ENCODE results near the gene GAL3ST1. TPM values are rescaled to one million over a fixed set of nuclear protein-coding genes. Genes with fewer than 3 reads are reported as not detected.

Gene GAL3ST1
- total RNA-seq, 4 donors from 2014 or later = 1.1 to 2.4 TPM; not detected in 2

DNA sequence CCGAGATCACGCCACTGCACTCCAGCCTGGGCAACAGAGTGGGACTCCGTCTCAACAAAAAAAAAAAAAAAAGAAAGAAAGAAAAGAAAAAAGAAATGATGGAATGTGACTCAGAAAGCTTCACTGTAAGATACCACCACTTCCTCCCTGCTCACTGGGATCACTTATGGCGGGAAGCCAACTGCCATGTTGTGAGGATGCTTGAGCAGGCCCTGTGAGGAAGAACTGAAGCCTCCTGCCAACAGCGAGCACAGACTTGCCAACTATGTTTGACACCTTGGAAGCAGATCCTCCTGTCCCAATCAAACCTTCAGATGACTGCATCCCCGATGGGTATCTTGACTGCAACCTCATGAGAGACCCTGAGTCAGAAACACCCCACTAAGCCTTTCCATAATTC, 36.2 kb downstream of the GAL3ST1 start:
- H3K36me3 ChIP-seq = no peaks in the 10 kb centered on the region
- intact Hi-C loops (cut with DNase I) = no loop called here

DNA sequence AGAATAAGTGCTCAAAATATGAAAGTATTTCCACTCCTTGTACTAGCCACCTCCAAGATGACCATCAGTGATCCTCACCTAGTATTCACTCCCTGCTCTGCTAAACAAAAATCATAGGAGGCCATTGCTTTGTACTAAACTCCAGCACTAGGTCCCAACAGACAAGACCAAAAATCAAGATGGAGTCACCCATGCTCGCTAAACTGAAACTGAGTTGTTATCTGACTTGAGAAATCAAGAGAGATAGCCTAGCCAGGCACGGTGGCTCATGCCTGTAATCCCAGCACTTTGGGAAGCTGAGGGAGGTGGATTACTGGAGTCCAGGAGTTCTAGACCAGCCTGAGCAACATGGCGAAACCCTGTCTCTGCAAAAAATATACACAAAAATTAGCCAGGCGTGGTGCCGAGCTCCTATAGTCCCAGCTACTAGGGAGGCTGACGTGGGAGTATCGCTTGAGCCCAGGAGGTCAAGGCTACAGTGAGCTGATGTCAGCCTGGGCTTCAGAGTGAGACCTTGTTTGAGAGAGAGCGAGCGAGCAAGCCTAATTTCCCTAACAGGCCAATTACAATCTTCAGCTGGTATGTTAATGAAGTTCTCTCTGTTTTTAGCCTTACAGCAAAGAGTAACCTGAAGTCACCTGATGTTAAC, 37.3 kb downstream of the GAL3ST1 start:
- Histone ChIP-seq H3K27me3 (peaks cover 0 to 16% (median 3%) of the 10 kb centered on the region in 4 donors), H3K36me3 (no peaks in the 10 kb centered on the region), H3K4me3 (no peak overlapping the region), H3K9me3 (no peaks in the 10 kb centered on the region), H3K27ac (no peak overlapping the region), H3K4me1 (peaks cover 3 to 5% (median 4%) of the 10 kb centered on the region in 3 donors)
- no peak for TF ChIP-seq POLR2A (IDR thresholded peaks at IDR 0.05)
- TF ChIP-seq, protein P1, sequence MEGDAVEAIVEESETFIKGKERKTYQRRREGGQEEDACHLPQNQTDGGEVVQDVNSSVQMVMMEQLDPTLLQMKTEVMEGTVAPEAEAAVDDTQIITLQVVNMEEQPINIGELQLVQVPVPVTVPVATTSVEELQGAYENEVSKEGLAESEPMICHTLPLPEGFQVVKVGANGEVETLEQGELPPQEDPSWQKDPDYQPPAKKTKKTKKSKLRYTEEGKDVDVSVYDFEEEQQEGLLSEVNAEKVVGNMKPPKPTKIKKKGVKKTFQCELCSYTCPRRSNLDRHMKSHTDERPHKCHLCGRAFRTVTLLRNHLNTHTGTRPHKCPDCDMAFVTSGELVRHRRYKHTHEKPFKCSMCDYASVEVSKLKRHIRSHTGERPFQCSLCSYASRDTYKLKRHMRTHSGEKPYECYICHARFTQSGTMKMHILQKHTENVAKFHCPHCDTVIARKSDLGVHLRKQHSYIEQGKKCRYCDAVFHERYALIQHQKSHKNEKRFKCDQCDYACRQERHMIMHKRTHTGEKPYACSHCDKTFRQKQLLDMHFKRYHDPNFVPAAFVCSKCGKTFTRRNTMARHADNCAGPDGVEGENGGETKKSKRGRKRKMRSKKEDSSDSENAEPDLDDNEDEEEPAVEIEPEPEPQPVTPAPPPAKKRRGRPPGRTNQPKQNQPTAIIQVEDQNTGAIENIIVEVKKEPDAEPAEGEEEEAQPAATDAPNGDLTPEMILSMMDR (IDR thresholded peaks at IDR 0.05) = no peak
- no peak for DNase-seq
- WGBS, 2 donors = 86 to 90% methylated on average over 6 to 9 of the region's 9 CpGs
- intact Hi-C loops (cut with DNase I) = no loop called here

More for the DNA sequence above, 36.2 kb downstream of the GAL3ST1 start:
- Histone ChIP-seq H3K4me3 (no peak overlapping the region), H3K27me3 (peaks cover 0 to 26% (median 3%) of the 10 kb centered on the region in 4 donors), H3K9me3 (no peaks in the 10 kb centered on the region), H3K27ac (no peak overlapping the region), H3K4me1 (peaks cover 3 to 12% (median 6%) of the 10 kb centered on the region in 3 donors)
- 68 to 72% methylated on average over 6 of the region's 6 CpGs for WGBS, 2 donors
- TF ChIP-seq, protein P1 (IDR thresholded peaks at IDR 0.05) = no peak
- TF ChIP-seq POLR2A (IDR thresholded peaks at IDR 0.05) = no peak
- no peak for DNase-seq

DNA sequence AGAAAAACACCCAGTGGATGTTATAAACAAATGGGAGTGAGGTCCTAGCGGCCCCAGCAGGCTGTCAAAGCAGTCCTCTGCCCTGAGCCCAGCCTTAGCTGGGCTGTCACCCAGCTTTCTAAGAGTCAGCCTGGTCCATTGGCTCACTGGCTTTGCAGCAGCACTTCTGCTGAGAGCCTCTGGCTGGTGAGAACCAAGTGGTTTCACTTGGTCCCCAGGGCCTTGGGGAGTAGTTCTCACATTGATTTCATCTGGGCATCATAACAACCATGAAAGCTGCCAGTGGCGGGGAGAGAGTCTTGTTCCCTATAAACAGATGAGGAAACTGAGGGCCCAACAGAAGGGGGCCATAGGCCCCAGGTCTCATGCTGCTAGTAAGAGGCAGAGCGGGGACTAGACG, 39.3 kb downstream of the GAL3ST1 start:
- Histone ChIP-seq H3K36me3 (no peaks in the 10 kb centered on the region), H3K4me3 (no peak overlapping the region), H3K4me1 (no peaks in the 10 kb centered on the region), H3K27me3 (peaks cover 0 to 4% (median 0%) of the 10 kb centered on the region in 4 donors), H3K9me3 (no peaks in the 10 kb centered on the region), H3K27ac (no peak overlapping the region)
- intact Hi-C loops (cut with DNase I) = no loop called here
- TF ChIP-seq POLR2A (IDR thresholded peaks at IDR 0.05) = no peak
- TF ChIP-seq, protein P1 (IDR thresholded peaks at IDR 0.05) = no peak
- no peak for DNase-seq
- WGBS, 2 donors = 77 to 87% methylated on average over 3 to 4 of the region's 4 CpGs

DNA sequence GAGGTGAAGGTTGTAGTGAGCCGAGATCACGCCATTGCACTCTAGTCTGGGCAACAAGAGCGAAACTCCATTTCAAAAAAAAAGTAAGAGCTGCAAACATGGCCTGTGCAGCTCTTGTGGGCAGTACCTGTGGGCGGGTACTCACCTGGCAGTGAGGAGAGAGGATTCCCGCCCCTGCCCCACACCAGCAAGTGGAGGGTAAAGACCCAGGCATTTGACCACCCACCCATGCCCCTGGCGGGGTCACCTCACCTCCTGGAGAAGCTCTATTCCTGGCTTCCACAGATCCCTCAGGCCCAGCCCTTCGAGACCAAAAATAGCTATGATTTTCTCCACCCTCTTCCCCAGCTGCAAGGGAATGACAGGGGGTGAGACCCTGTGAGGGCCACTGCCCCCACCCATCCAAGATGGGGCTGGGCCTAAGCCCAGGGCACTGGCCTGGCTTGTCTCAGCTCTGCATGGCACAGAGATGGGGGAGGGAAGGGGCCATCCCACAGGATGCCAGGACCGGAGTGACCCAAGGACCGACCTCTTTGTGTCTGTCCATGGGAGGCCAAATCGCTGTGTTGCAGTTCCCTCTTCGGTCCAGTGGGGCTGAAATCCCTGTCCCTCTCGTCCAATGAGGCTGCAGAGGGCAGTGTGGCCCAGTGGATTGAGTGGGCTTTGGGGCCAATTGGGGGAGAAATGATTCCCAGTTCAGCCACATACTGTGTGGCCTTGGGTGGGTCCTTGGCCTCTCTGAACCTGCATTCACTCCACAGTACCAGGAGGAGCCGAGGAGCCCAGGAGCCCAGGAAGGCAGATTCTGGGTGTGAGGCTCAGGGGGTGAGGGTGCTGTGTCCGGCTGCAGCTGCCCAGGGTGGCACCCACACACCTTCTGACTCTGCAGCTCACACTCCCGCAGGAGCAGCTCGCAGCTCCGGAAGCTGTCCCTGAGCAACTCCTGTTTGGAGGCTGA, 42.5 kb downstream of the GAL3ST1 start:
- WGBS, 2 donors = 85 to 93% methylated on average over 3 to 10 of the region's 17 CpGs

More for the DNA sequence above, 42.5 kb downstream of the GAL3ST1 start:
- TF ChIP-seq, protein P1 (IDR thresholded peaks at IDR 0.05) = no peak
- no peak for TF ChIP-seq POLR2A (IDR thresholded peaks at IDR 0.05)
- Histone ChIP-seq H3K27me3 (no peaks in the 10 kb centered on the region), H3K36me3 (no peaks in the 10 kb centered on the region), H3K27ac (no peak overlapping the region), H3K9me3 (no peaks in the 10 kb centered on the region), H3K4me1 (no peaks in the 10 kb centered on the region), H3K4me3 (no peak overlapping the region)
- intact Hi-C loops (cut with DNase I) = no loop called here
- no peak for DNase-seq

Measured in esophagus squamous epithelium (tissue), 5 donors.